Activated CD4-positive, alpha-beta memory T cell treated with anti-CD3 and anti-CD28 coated beads, Interleukin-2, amount 10 ng/mL, durations not matched to agents 7 days and 5 days (primary cell): ENCODE data around the gene PCDHGA2. TPM values are rescaled to one million over a fixed set of nuclear protein-coding genes. Genes with fewer than 3 reads are reported as not detected.

Experiments
- CTCF ChIA-PET: fragments of 350-600 bp; sonication (Branson Sonifier 250); formaldehyde crosslinking; loops from one replicate; lab custom pipeline; 2021; ENCODE audit warnings: antibody characterized with exemption, inconsistent platforms; lab: Charles Lee
- POLR2A ChIA-PET: fragments of 350-600 bp; sonication (Branson Sonifier 250); formaldehyde crosslinking; loops from one replicate; lab custom pipeline; 2021; ENCODE audit warnings: antibody characterized with exemption; lab: Charles Lee
- DNase-seq: peaks from one replicate; pipeline ENCODE4 v3.0.0-alpha.2; 2020
- H3K27ac Mint-ChIP-seq: one replicate; pipeline ENCODE4 v1.8.0; 2021; ENCODE audit warnings: mild to moderate bottlenecking, mixed read lengths
- H3K27me3 Mint-ChIP-seq: one replicate; pipeline ENCODE4 v1.8.0; 2021; ENCODE audit warnings: mixed read lengths
- H3K36me3 Mint-ChIP-seq: one replicate; pipeline ENCODE4 v1.8.0; 2021; ENCODE audit warnings: low read depth, mixed read lengths
- H3K4me1 Mint-ChIP-seq: one replicate; pipeline ENCODE4 v1.8.0; 2021; ENCODE audit warnings: mixed read lengths
- H3K4me3 Mint-ChIP-seq: one replicate; pipeline ENCODE4 v1.8.0; 2021; ENCODE audit warnings: mild to moderate bottlenecking, mixed read lengths
- H3K9me3 Mint-ChIP-seq: one replicate; pipeline ENCODE4 v1.8.0; 2021; ENCODE audit warnings: mixed read lengths
- total RNA-seq, 2 experiments: library from RNA; stranded (reverse); gene quantifications; one replicate each; pipeline ENCODE4 v1.2.3, GENCODE V29; 2021

Gene PCDHGA2
- total RNA-seq, 2 experiments from 2014 or later = 0.05 TPM; not detected in 1

GRCh38 chr5:141354900-141355469, 16.4 kb downstream of the PCDHGA2 start, which contains the start of gene PCDHGA4:
TSS of gene PCDHGA4 (plus strand) at chr5:141355021. CDS start at chr5:141355108, 87 bp downstream.
- H3K4me3 Mint-ChIP-seq = no peak within 1 kb of the TSS
- DNase-seq = no peak
- H3K27ac Mint-ChIP-seq = no peak within 1 kb of the TSS
- H3K4me1 Mint-ChIP-seq = peaks cover 4% of the 10 kb centered on the region
- POLR2A ChIA-PET = interaction anchor here (0.7 kb wide), 1 partner anchor 8 kb away, joined by 3 read pairs; no protein-coding TSS in a partner anchor
- CTCF ChIA-PET = interaction anchor here (0.6 to 1.8 kb wide), 5 partner anchors 29 to 66 kb away, joined by 3 to 6 read pairs (median 3); partner anchors contain the start of genes PCDHGA11 and TAF7
- peaks cover 8% of the 10 kb centered on the region for H3K36me3 Mint-ChIP-seq
- peaks cover 11% of the 10 kb centered on the region for H3K9me3 Mint-ChIP-seq
- H3K27me3 Mint-ChIP-seq = peaks cover 21% of the 10 kb centered on the region

GRCh38 chr5:141355641-141356040, 17.1 kb downstream of the PCDHGA2 start:
- H3K27me3 Mint-ChIP-seq = peaks cover 23% of the 10 kb centered on the region
- ChIA-PET POLR2A (interaction anchor here (0.7 kb wide), 1 partner anchor 9 kb away, joined by 3 read pairs; no protein-coding TSS in a partner anchor), CTCF (interaction anchor here (0.6 to 1.5 kb wide), 4 partner anchors 30 to 65 kb away, joined by 3 to 4 read pairs (median 3); partner anchors contain the start of gene PCDHGA11)
- peaks cover 11% of the 10 kb centered on the region for H3K9me3 Mint-ChIP-seq
- H3K4me1 Mint-ChIP-seq = peaks cover 2% of the 10 kb centered on the region
- H3K4me3 Mint-ChIP-seq = no peak overlapping the region
- no peak overlapping the region for H3K27ac Mint-ChIP-seq
- peaks cover 8% of the 10 kb centered on the region for H3K36me3 Mint-ChIP-seq
- DNase-seq = no peak

DNA sequence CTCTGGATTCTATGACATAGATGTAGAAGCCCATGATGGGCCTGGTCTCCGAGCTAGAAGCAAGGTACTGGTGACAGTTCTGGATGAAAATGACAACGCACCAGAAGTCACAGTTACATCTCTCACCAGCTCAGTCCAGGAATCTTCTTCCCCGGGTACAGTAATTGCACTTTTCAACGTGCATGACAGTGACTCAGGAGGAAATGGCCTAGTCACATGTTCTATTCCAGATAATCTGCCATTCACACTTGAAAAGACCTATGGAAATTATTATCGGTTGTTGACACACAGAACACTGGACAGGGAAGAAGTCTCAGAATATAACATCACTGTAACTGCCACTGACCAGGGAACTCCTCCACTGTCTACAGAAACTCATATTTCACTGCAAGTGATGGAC, 17.6 kb downstream of the PCDHGA2 start:
- POLR2A ChIA-PET = no interaction called here
- Mint-ChIP-seq H3K27ac (no peak overlapping the region), H3K27me3 (peaks cover 28% of the 10 kb centered on the region), H3K4me3 (no peak overlapping the region), H3K4me1 (peaks cover 2% of the 10 kb centered on the region), H3K36me3 (peaks cover 9% of the 10 kb centered on the region), H3K9me3 (peaks cover 16% of the 10 kb centered on the region)
- no peak for DNase-seq
- CTCF ChIA-PET = interaction anchor here (0.8 kb wide), 1 partner anchor 41 kb away, joined by 3 read pairs; no protein-coding TSS in a partner anchor

- Mint-ChIP-seq H3K27ac (no peak overlapping the region), H3K4me1 (peaks cover 2% of the 10 kb centered on the region), H3K4me3 (no peak overlapping the region), H3K36me3 (peaks cover 9% of the 10 kb centered on the region), H3K9me3 (peaks cover 18% of the 10 kb centered on the region), H3K27me3 (peaks cover 32% of the 10 kb centered on the region)
- POLR2A ChIA-PET = no interaction called here
- no peak for DNase-seq
- CTCF ChIA-PET = no interaction called here
These were observed 18.4 kb downstream of the PCDHGA2 start for GRCh38 chr5:141356950-141357349.

DNA sequence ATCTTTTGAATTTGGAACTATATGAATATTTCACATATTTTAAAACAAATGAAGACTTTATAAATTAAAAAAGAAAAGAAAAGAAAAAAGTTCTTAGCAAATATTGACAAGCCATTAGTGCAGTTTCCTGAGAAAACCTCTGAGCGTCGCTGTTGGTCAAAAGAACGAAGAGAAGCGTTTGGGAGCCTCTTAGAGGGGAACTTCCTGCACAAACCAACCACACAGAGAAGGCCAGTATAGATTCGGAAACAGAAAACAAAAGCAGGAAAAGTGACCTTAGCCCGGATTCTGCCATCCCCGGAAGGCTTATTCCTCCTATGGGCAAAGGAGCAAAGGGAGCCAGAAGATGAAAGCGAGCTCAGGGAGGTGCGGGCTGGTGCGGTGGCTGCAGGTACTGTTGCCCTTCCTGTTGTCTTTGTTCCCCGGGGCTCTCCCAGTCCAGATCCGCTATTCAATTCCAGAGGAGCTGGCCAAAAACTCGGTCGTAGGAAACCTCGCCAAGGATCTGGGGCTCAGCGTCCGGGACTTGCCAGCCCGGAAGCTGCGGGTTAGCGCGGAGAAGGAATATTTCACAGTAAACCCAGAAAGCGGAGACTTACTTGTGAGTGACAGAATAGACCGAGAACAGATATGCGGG, 21.3 kb downstream of the PCDHGA2 start, which contains the start of gene PCDHGB2:
Gene PCDHGB2 (plus strand): TSS at position 205 of the 637 bp plus-strand sequence. CDS start 142 bp downstream, at position 347.
- Mint-ChIP-seq H3K27ac (peak within 1 kb of the TSS; percentile 36), H3K4me1 (peaks cover 2% of the 10 kb centered on the region)

DNA sequence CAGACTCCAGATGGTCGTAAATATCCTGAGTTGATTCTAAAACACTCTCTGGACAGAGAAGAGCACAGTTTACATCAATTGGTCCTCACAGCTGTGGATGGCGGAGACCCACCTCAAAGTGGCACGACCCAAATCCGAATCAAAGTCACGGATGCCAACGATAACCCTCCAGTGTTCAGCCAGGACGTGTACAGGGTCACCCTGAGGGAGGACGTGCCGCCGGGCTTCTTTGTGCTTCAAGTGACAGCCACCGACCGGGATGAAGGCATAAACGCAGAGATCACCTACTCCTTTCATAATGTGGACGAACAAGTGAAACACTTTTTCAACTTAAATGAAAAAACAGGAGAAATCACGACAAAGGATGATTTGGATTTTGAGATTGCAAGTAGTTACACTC, 22.1 kb downstream of the PCDHGA2 start:
- ChIA-PET POLR2A (no interaction called here), CTCF (no interaction called here)
- DNase-seq = no peak
- Mint-ChIP-seq H3K4me3 (no peak overlapping the region), H3K4me1 (peaks cover 2% of the 10 kb centered on the region), H3K36me3 (peaks cover 13% of the 10 kb centered on the region), H3K27me3 (peaks cover 61% of the 10 kb centered on the region), H3K27ac (no peak overlapping the region), H3K9me3 (peaks cover 26% of the 10 kb centered on the region)

More for the DNA sequence above, 21.3 kb downstream of the PCDHGA2 start, which contains the start of gene PCDHGB2:
- ChIA-PET POLR2A (no interaction called here), CTCF (interaction anchor here (1.0 kb wide), 1 partner anchor 39 kb away, joined by 4 read pairs; the partner anchor contains the start of gene TAF7)
- peaks cover 53% of the 10 kb centered on the region for H3K27me3 Mint-ChIP-seq
- H3K9me3 Mint-ChIP-seq = peaks cover 20% of the 10 kb centered on the region
- peaks cover 10% of the 10 kb centered on the region for H3K36me3 Mint-ChIP-seq
- no peak for DNase-seq
- H3K4me3 Mint-ChIP-seq = peak within 1 kb of the TSS; percentile 68

DNA sequence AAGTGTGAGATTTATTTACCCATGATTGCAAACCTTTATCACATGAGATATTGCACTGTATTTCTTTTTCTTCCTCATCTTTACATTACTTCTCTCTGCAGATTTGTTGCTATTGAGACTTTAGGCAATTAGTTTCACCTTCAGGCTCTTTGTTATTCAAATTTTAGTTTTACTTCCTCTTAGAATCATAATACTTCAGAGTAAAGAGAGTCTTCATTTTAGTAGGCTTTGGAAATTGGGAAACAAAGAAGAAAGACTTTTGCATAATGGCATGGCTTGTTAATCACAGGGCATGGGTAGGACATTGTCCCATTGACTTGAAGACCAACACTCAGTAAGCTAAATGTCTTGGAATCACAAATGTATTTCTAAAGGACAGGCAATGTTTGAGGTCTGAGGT, 24.2 kb downstream of the PCDHGA2 start:
- no peak overlapping the region for H3K4me3 Mint-ChIP-seq
- H3K9me3 Mint-ChIP-seq = peaks cover 24% of the 10 kb centered on the region
- no peak overlapping the region for H3K27ac Mint-ChIP-seq
- no peak for DNase-seq
- ChIA-PET POLR2A (no interaction called here), CTCF (no interaction called here)
- H3K36me3 Mint-ChIP-seq = peaks cover 18% of the 10 kb centered on the region
- peaks cover 2% of the 10 kb centered on the region for H3K4me1 Mint-ChIP-seq
- H3K27me3 Mint-ChIP-seq = peaks cover 60% of the 10 kb centered on the region

GRCh38 chr5:141363952-141364660, 25.5 kb downstream of the PCDHGA2 start, which contains the start of gene PCDHGA5:
TSS of gene PCDHGA5 (plus strand) at chr5:141364162. CDS start at chr5:141364331, 169 bp downstream.
- no peak for DNase-seq
- Mint-ChIP-seq H3K4me1 (peaks cover 2% of the 10 kb centered on the region), H3K9me3 (peaks cover 24% of the 10 kb centered on the region), H3K27me3 (peaks cover 59% of the 10 kb centered on the region), H3K4me3 (no peak within 1 kb of the TSS), H3K36me3 (peaks cover 18% of the 10 kb centered on the region), H3K27ac (no peak within 1 kb of the TSS)
- POLR2A ChIA-PET = no interaction called here
- CTCF ChIA-PET = interaction anchor here (1.3 kb wide), 1 partner anchor 49 kb away, joined by 3 read pairs; the partner anchor contains the start of gene PCDHGA10

- peaks cover 11% of the 10 kb centered on the region for H3K36me3 Mint-ChIP-seq
- no peak for DNase-seq
- H3K4me3 Mint-ChIP-seq = no peak overlapping the region
- H3K9me3 Mint-ChIP-seq = peaks cover 16% of the 10 kb centered on the region
- no peaks in the 10 kb centered on the region for H3K4me1 Mint-ChIP-seq
- no peak overlapping the region for H3K27ac Mint-ChIP-seq
- POLR2A ChIA-PET = no interaction called here
- H3K27me3 Mint-ChIP-seq = peaks cover 61% of the 10 kb centered on the region
- CTCF ChIA-PET = interaction anchor here (0.9 to 1.2 kb wide), 2 partner anchors 16 to 147 kb away, joined by 3 to 4 read pairs; partner anchors contain the start of gene PCDHGA7
These were observed 27.7 kb downstream of the PCDHGA2 start for GRCh38 chr5:141366016-141366896.

- Mint-ChIP-seq H3K9me3 (peaks cover 17% of the 10 kb centered on the region), H3K27me3 (peaks cover 39% of the 10 kb centered on the region), H3K27ac (no peak within 1 kb of the TSS), H3K4me1 (no peaks in the 10 kb centered on the region), H3K4me3 (peak within 1 kb of the TSS; percentile 46), H3K36me3 (peaks cover 14% of the 10 kb centered on the region)
- DNase-seq = peak; percentile 33
- CTCF ChIA-PET = interaction anchor here (0.6 to 2.5 kb wide), 17 partner anchors 12 to 194 kb away, joined by 3 to 13 read pairs (median 4); partner anchors contain the start of genes PCDHGA1, PCDHGA10, PCDHGA11 and PCDHGA9
- POLR2A ChIA-PET = interaction anchor here (1.6 kb wide), 1 partner anchor 50 kb away, joined by 8 read pairs; the partner anchor contains the start of gene TAF7
These were observed 31.7 kb downstream of the PCDHGA2 start, which contains the start of gene PCDHGB3 for GRCh38 chr5:141369994-141370848. TSS of gene PCDHGB3 (plus strand) at chr5:141370242. CDS start at chr5:141370395, 153 bp downstream.
